SW 1271 (cell line): ENCODE data around the gene MPZL1.
A peak's percentile ranks its signal among the peaks of the same experiment; 100 is the strongest.
"Not testable (repeated sequence)": the region's sequence is repeated elsewhere in the genome, so short reads cannot be mapped to it uniquely, and the experiment has no call there.

Experiments
- DNase-seq, 2 experiments: peaks; one replicate each; lab custom pipeline; 2025; lab: John Stamatoyannopoulos, UW

MPZL1 gene

GRCh38 chr1:167781558-167781957 is 59.8 kb downstream of the MPZL1 start:
- DNase-seq = no peak

- DNase-seq = no peak
These were observed 61.2 kb downstream of the MPZL1 start for GRCh38 chr1:167782946-167783345.

GRCh38 chr1:167784876-167785550 is 63.2 kb downstream of the MPZL1 start:
- DNase-seq = no peak

GRCh38 chr1:167786502-167786901 is 64.7 kb downstream of the MPZL1 start:
- DNase-seq = no peak

GRCh38 chr1:167789501-167789900 is 67.7 kb downstream of the MPZL1 start:
- DNase-seq = no peak

- DNase-seq = no peak
These were observed 68.3 kb downstream of the MPZL1 start for GRCh38 chr1:167790117-167790516.

GRCh38 chr1:167791281-167792187 is 69.8 kb downstream of the MPZL1 start:
- no peak for DNase-seq

- DNase-seq = no peak
These were observed 70.4 kb downstream of the MPZL1 start for GRCh38 chr1:167792188-167792565.

- no peak for DNase-seq
These were observed 72.3 kb downstream of the MPZL1 start for GRCh38 chr1:167794043-167794442.

GRCh38 chr1:167795810-167796740 is 74.3 kb downstream of the MPZL1 start:
- no peak for DNase-seq

GRCh38 chr1:167797015-167797414 is 75.2 kb downstream of the MPZL1 start:
- DNase-seq = no peak

GRCh38 chr1:167798952-167799351 is 77.2 kb downstream of the MPZL1 start:
- DNase-seq = no peak

- DNase-seq = no peak
These were observed 78.0 kb downstream of the MPZL1 start for GRCh38 chr1:167799747-167800146.

- DNase-seq = no peak
These were observed 78.5 kb downstream of the MPZL1 start for GRCh38 chr1:167800251-167800650.

- DNase-seq = no peak
These were observed 80.5 kb downstream of the MPZL1 start for GRCh38 chr1:167802235-167802634.

- DNase-seq = peak; percentile 41 to 83
These were observed 81.8 kb downstream of the MPZL1 start for GRCh38 chr1:167803358-167804207.

GRCh38 chr1:167805041-167805556 is 83.3 kb downstream of the MPZL1 start:
- no peak for DNase-seq

- DNase-seq = not testable (repeated sequence)
These were observed 84.5 kb downstream of the MPZL1 start for GRCh38 chr1:167806235-167806634.

- DNase-seq = not testable (repeated sequence)
These were observed 84.9 kb downstream of the MPZL1 start for GRCh38 chr1:167806676-167807075.

- no peak for DNase-seq
These were observed 86.3 kb downstream of the MPZL1 start for GRCh38 chr1:167808104-167808503.

GRCh38 chr1:167808690-167809089 is 86.9 kb downstream of the MPZL1 start:
- no peak for DNase-seq
